Progenitor cell of endocrine pancreas (in vitro differentiated cells): Measurements from ENCODE around the gene INSIG1. TPM values are rescaled to one million over a fixed set of nuclear protein-coding genes. Genes with fewer than 3 reads are reported as not detected.

Experiments used
- DNase-seq: peaks from one replicate; pipeline ENCODE4 v3.0.0; 2021; ENCODE audit warnings: low spot score; ENCODE audit not compliant: unreplicated experiment
- H3K27ac Mint-ChIP-seq: 2 replicates; pipeline ENCODE4 v1.8.0; 2021; ENCODE audit warnings: mild to moderate bottlenecking, moderate library complexity, mixed read lengths
- H3K27me3 Mint-ChIP-seq: 2 replicates; pipeline ENCODE4 v1.8.0; 2021; ENCODE audit warnings: mixed read lengths
- H3K36me3 Mint-ChIP-seq: 2 replicates; pipeline ENCODE4 v1.8.0; 2022; ENCODE audit warnings: mixed read lengths; ENCODE audit not compliant: insufficient read depth
- H3K4me1 Mint-ChIP-seq: 2 replicates; pipeline ENCODE4 v1.8.0; 2021; ENCODE audit warnings: low read depth, mixed read lengths
- H3K4me3 Mint-ChIP-seq: 2 replicates; pipeline ENCODE4 v1.8.0; 2021; ENCODE audit warnings: low read depth, mild to moderate bottlenecking, moderate library complexity, mixed read lengths
- H3K9me3 Mint-ChIP-seq: 2 replicates; pipeline ENCODE4 v1.8.0; 2021; ENCODE audit warnings: low read depth, mixed read lengths
- CTCF ChIP-seq: fragments of 200-600 bp; sonication (generic); IDR thresholded peaks from one replicate; pipeline ENCODE4 v1.5.0; 2021; ENCODE audit warnings: antibody characterized with exemption, mild to moderate bottlenecking; ENCODE audit not compliant: unreplicated experiment
- total RNA-seq: library from RNA; stranded (reverse); gene quantifications from 2 replicates; pipeline ENCODE4 v1.2.1, GENCODE V29; 2021

INSIG1 gene
- total RNA-seq, 1 donor from 2014 or later: 31.8 TPM

GRCh38 chr7:155326385-155326784 lies 28.7 kb downstream of the INSIG1 start:
- DNase-seq: no peak
- peaks cover 4% of the 10 kb centered on the region for H3K9me3 Mint-ChIP-seq
- no peak overlapping the region for H3K4me3 Mint-ChIP-seq
- H3K36me3 Mint-ChIP-seq: no peaks in the 10 kb centered on the region
- H3K4me1 Mint-ChIP-seq: peaks cover 8% of the 10 kb centered on the region
- peaks cover 32% of the 10 kb centered on the region for H3K27me3 Mint-ChIP-seq
- TF ChIP-seq CTCF: no peak
- H3K27ac Mint-ChIP-seq: no peak overlapping the region

GRCh38 chr7:155327590-155328320 lies 30.1 kb downstream of the INSIG1 start:
- peaks cover 4% of the 10 kb centered on the region for H3K9me3 Mint-ChIP-seq
- peaks cover 32% of the 10 kb centered on the region for H3K27me3 Mint-ChIP-seq
- H3K4me3 Mint-ChIP-seq: no peak overlapping the region
- no peak overlapping the region for H3K27ac Mint-ChIP-seq
- no peaks in the 10 kb centered on the region for H3K36me3 Mint-ChIP-seq
- H3K4me1 Mint-ChIP-seq: peaks cover 8% of the 10 kb centered on the region
- TF ChIP-seq CTCF: no peak
- no peak for DNase-seq

GRCh38 chr7:155329225-155329624 lies 31.5 kb downstream of the INSIG1 start:
- Mint-ChIP-seq H3K36me3 (no peaks in the 10 kb centered on the region), H3K4me3 (no peak overlapping the region), H3K9me3 (no peaks in the 10 kb centered on the region), H3K27ac (no peak overlapping the region), H3K27me3 (peaks cover 24% of the 10 kb centered on the region), H3K4me1 (peaks cover 2% of the 10 kb centered on the region)
- no peak for DNase-seq
- TF ChIP-seq CTCF: no peak

- no peak for DNase-seq
- H3K27me3 Mint-ChIP-seq: peaks cover 6% of the 10 kb centered on the region
- no peak overlapping the region for H3K4me3 Mint-ChIP-seq
- H3K36me3 Mint-ChIP-seq: no peaks in the 10 kb centered on the region
- no peaks in the 10 kb centered on the region for H3K9me3 Mint-ChIP-seq
- no peak for TF ChIP-seq CTCF
- H3K27ac Mint-ChIP-seq: no peak overlapping the region
- no peaks in the 10 kb centered on the region for H3K4me1 Mint-ChIP-seq
These were observed 33.7 kb downstream of the INSIG1 start for GRCh38 chr7:155331396-155331795.

- Mint-ChIP-seq H3K4me3 (no peak overlapping the region), H3K9me3 (no peaks in the 10 kb centered on the region), H3K36me3 (no peaks in the 10 kb centered on the region), H3K27ac (no peak overlapping the region), H3K4me1 (no peaks in the 10 kb centered on the region), H3K27me3 (peaks cover 12% of the 10 kb centered on the region)
- TF ChIP-seq CTCF: no peak
- no peak for DNase-seq
These were observed 35.9 kb downstream of the INSIG1 start for GRCh38 chr7:155333346-155334234.
